AG08395 (cell line): ENCODE data around the gene METAP1D.
"Not testable (repeated sequence)": the region's sequence is repeated elsewhere in the genome, so short reads cannot be mapped to it uniquely, and the experiment has no call there.

Experiments
- DNase-seq: peaks from one replicate; pipeline ENCODE4 v3.0.0; 2012; ENCODE audit warnings: mixed read lengths, low spot score

METAP1D gene

GRCh38 chr2:172048508-172049503, 49.1 kb downstream of the METAP1D start:
- DNase-seq: no peak

GRCh38 chr2:172049567-172050120, 49.9 kb downstream of the METAP1D start:
- no peak for DNase-seq

- no peak for DNase-seq
Observed at GRCh38 chr2:172050479-172051125, 50.8 kb downstream of the METAP1D start.

- DNase-seq: no peak
Observed at GRCh38 chr2:172052000-172052983, 52.5 kb downstream of the METAP1D start.

- DNase-seq: no peak
Observed at GRCh38 chr2:172053486-172053885, 53.7 kb downstream of the METAP1D start.

- DNase-seq: no peak
Observed at GRCh38 chr2:172056293-172056692, 56.5 kb downstream of the METAP1D start.

- no peak for DNase-seq
Observed at GRCh38 chr2:172058660-172059059, 58.9 kb downstream of the METAP1D start.

GRCh38 chr2:172060118-172060517, 60.4 kb downstream of the METAP1D start:
- not testable (repeated sequence) for DNase-seq

- DNase-seq: no peak
Observed at GRCh38 chr2:172062402-172063004, 62.8 kb downstream of the METAP1D start.

- no peak for DNase-seq
Observed at GRCh38 chr2:172063446-172063845, 63.7 kb downstream of the METAP1D start.

GRCh38 chr2:172065111-172065510, 65.4 kb downstream of the METAP1D start:
- DNase-seq: no peak

GRCh38 chr2:172066394-172066886, 66.7 kb downstream of the METAP1D start:
- DNase-seq: no peak

GRCh38 chr2:172067905-172068304, 68.2 kb downstream of the METAP1D start:
- DNase-seq: not testable (repeated sequence)

GRCh38 chr2:172070936-172071335, 71.2 kb downstream of the METAP1D start:
- no peak for DNase-seq

GRCh38 chr2:172072303-172072702, 72.5 kb downstream of the METAP1D start:
- no peak for DNase-seq

- no peak for DNase-seq
Observed at GRCh38 chr2:172072706-172073105, 73.0 kb downstream of the METAP1D start.

- DNase-seq: no peak
Observed at GRCh38 chr2:172073518-172073917, 73.8 kb downstream of the METAP1D start.

- DNase-seq: no peak
Observed at GRCh38 chr2:172074254-172074653, 74.5 kb downstream of the METAP1D start.

- DNase-seq: no peak
Observed at GRCh38 chr2:172079416-172079815, 79.7 kb downstream of the METAP1D start.

- DNase-seq: no peak
Observed at GRCh38 chr2:172079838-172080640, 80.3 kb downstream of the METAP1D start.
